H9 (cell line): ENCODE data around the gene CFAP73. TPM values are rescaled to one million over a fixed set of nuclear protein-coding genes. Genes with fewer than 3 reads are reported as not detected.
A peak's percentile ranks its signal among the peaks of the same experiment; 100 is the strongest.

Experiments
- DNase-seq: peaks from one replicate; pipeline ENCODE4 v3.0.0-alpha.2; 2017
- H2AFZ ChIP-seq: one replicate; pipeline ENCODE4 v1.6.1; 2013; ENCODE audit warnings: mild to moderate bottlenecking, low read length, control low read depth, moderate library complexity
- H2AK5ac ChIP-seq: 2 replicates; pipeline ENCODE4 v1.6.1; 2013; ENCODE audit warnings: low read length, control low read depth, mixed read lengths; ENCODE audit not compliant: insufficient read length
- H2BK120ac ChIP-seq: one replicate; pipeline ENCODE4 v1.6.1; 2013; ENCODE audit warnings: low read depth, mild to moderate bottlenecking, low read length, control low read depth, inconsistent platforms; ENCODE audit not compliant: poor library complexity, severe bottlenecking
- H2BK12ac ChIP-seq: 2 replicates; pipeline ENCODE4 v1.6.1; 2013; ENCODE audit warnings: low read length, control low read depth, mixed read lengths, low read depth; ENCODE audit not compliant: insufficient read length
- H2BK15ac ChIP-seq: 2 replicates; pipeline ENCODE4 v1.6.1; 2013; ENCODE audit warnings: low read depth, low read length, control low read depth
- H2BK20ac ChIP-seq: one replicate; pipeline ENCODE4 v1.6.1; 2013; ENCODE audit warnings: low read depth, mild to moderate bottlenecking, low read length, control low read depth, inconsistent platforms; ENCODE audit not compliant: poor library complexity, severe bottlenecking
- H2BK5ac ChIP-seq: 2 replicates; pipeline ENCODE4 v1.6.1; 2013; ENCODE audit warnings: low read length, control low read depth, mixed read lengths; ENCODE audit not compliant: insufficient read length
- H3K14ac ChIP-seq: 2 replicates; pipeline ENCODE4 v1.6.1; 2013; ENCODE audit warnings: low read length, control low read depth; ENCODE audit not compliant: insufficient read depth
- H3K18ac ChIP-seq: 2 replicates; pipeline ENCODE4 v1.6.1; 2013; ENCODE audit warnings: low read depth, mild to moderate bottlenecking, mixed read lengths, low read length, control low read depth; ENCODE audit not compliant: insufficient read length
- H3K23ac ChIP-seq: 2 replicates; pipeline ENCODE4 v1.6.1; 2013; ENCODE audit warnings: low read length, control low read depth, mixed read lengths, low read depth; ENCODE audit not compliant: insufficient read length
- H3K23me2 ChIP-seq: 2 replicates; pipeline ENCODE4 v1.6.1; 2013; ENCODE audit warnings: low read depth, mild to moderate bottlenecking, mixed read lengths, low read length, control low read depth; ENCODE audit not compliant: insufficient read length, poor library complexity, severe bottlenecking
- H3K27ac ChIP-seq: 2 replicates; pipeline ENCODE4 v1.5.1; 2013; ENCODE audit warnings: low read length, control low read depth, mixed read lengths, low read depth; ENCODE audit not compliant: insufficient read length
- H3K27me3 ChIP-seq: 2 replicates; pipeline ENCODE4 v1.6.1; 2013; ENCODE audit warnings: low read length, control low read depth, inconsistent platforms; ENCODE audit not compliant: insufficient read depth
- H3K4ac ChIP-seq: 2 replicates; pipeline ENCODE4 v1.6.1; 2013; ENCODE audit warnings: low read depth, mild to moderate bottlenecking, control low read depth, inconsistent platforms, low read length, moderate library complexity
- H3K4me1 ChIP-seq: 2 replicates; pipeline ENCODE4 v1.6.1; 2013; ENCODE audit warnings: low read length, control low read depth, inconsistent platforms; ENCODE audit not compliant: insufficient read depth
- H3K4me2 ChIP-seq: 2 replicates; pipeline ENCODE4 v1.6.1; 2013; ENCODE audit warnings: low read length, control low read depth, mixed read lengths; ENCODE audit not compliant: insufficient read length, insufficient read depth
- H3K56ac ChIP-seq: 2 replicates; pipeline ENCODE4 v1.6.1; 2013; ENCODE audit warnings: low read depth, mild to moderate bottlenecking, mixed read lengths, low read length, control low read depth; ENCODE audit not compliant: insufficient read length
- H3K79me1 ChIP-seq: 2 replicates; pipeline ENCODE4 v1.6.1; 2013; ENCODE audit warnings: low read depth, mild to moderate bottlenecking, moderate library complexity, low read length, control low read depth, inconsistent platforms; ENCODE audit not compliant: insufficient read depth, poor library complexity, severe bottlenecking
- H3K79me2 ChIP-seq: 2 replicates; pipeline ENCODE4 v1.6.1; 2013; ENCODE audit warnings: low read length, control low read depth, inconsistent platforms; ENCODE audit not compliant: insufficient read depth
- H3K9ac ChIP-seq: 2 replicates; pipeline ENCODE4 v1.6.1; 2013; ENCODE audit warnings: low read length, control low read depth, mixed read lengths; ENCODE audit not compliant: insufficient read length; ENCODE audit errors: extremely low read depth
- H3K9me3 ChIP-seq: one replicate; pipeline ENCODE4 v1.6.1; 2013; ENCODE audit warnings: low read depth, low read length, inconsistent platforms; ENCODE audit not compliant: control insufficient read depth
- H3T11ph ChIP-seq: one replicate; pipeline ENCODE4 v1.6.1; 2013; ENCODE audit warnings: mild to moderate bottlenecking, low read length, control low read depth, inconsistent platforms
- H4K20me1 ChIP-seq: one replicate; pipeline ENCODE4 v1.6.1; 2013; ENCODE audit not compliant: control insufficient read depth, insufficient read length, insufficient read depth
- H4K5ac ChIP-seq: 2 replicates; pipeline ENCODE4 v1.6.1; 2013; ENCODE audit warnings: low read depth, mild to moderate bottlenecking, mixed read lengths, low read length, control low read depth; ENCODE audit not compliant: insufficient read length
- H4K8ac ChIP-seq: replicated peaks from 2 replicates; pipeline ENCODE4 v1.6.1; 2013; ENCODE audit warnings: low read length, control low read depth, mixed read lengths, low read depth; ENCODE audit not compliant: insufficient read length
- H4K91ac ChIP-seq: 2 replicates; pipeline ENCODE4 v1.6.1; 2013; ENCODE audit warnings: low read depth, mild to moderate bottlenecking, moderate library complexity, mixed read lengths, low read length, control low read depth; ENCODE audit not compliant: insufficient read length
- H3K27ac Mint-ChIP-seq, 3 experiments: 2 replicates in 2 of 3; 3 replicates in 1 of 3; pipeline ENCODE4 v1.8.0; 2020 to 2021; ENCODE audit warnings: mixed read lengths in 3 of 3, mild to moderate bottlenecking in 1 of 3, moderate library complexity in 1 of 3
- H3K27me3 Mint-ChIP-seq: 2 replicates; pipeline ENCODE4 v1.8.0; 2021; ENCODE audit warnings: low read depth, mild to moderate bottlenecking, moderate library complexity, mixed read lengths
- H3K36me3 Mint-ChIP-seq, 3 experiments: 2 replicates in 2 of 3; 3 replicates in 1 of 3; pipeline ENCODE4 v1.8.0; 2020 to 2021; ENCODE audit warnings: low read depth in 3 of 3, mixed read lengths in 3 of 3; ENCODE audit not compliant: insufficient read depth in 1 of 3
- H3K4me1 Mint-ChIP-seq, 2 experiments: 2 replicates each; pipeline ENCODE4 v1.8.0; 2020; ENCODE audit warnings: mixed read lengths in 2 of 2
- H3K4me3 Mint-ChIP-seq, 2 experiments: 2 replicates in 1 of 2; 3 replicates in 1 of 2; pipeline ENCODE4 v1.8.0; 2020 to 2021; ENCODE audit warnings: mild to moderate bottlenecking in 2 of 2, mixed read lengths in 2 of 2, moderate library complexity in 1 of 2
- H3K9me3 Mint-ChIP-seq, 2 experiments: 2 replicates in 1 of 2; 3 replicates in 1 of 2; pipeline ENCODE4 v1.8.0; 2020; ENCODE audit warnings: mild to moderate bottlenecking in 2 of 2, mixed read lengths in 2 of 2, moderate library complexity in 1 of 2
- WGBS: extraction: QIAGEN DNeasy Blood & Tissue Kit; methylation state at CpG from one replicate; pipeline ENCODE4 v1.1.7; 2013; ENCODE audit warnings: missing lambda C conversion rate, low lambda C conversion rate, mixed read lengths; ENCODE audit not compliant: insufficient read length; ENCODE audit errors: extremely low coverage; 5-methylcytosine and 5-hydroxymethylcytosine counted together
- total RNA-seq: library from RNA; stranded (reverse); gene quantifications from 2 replicates; pipeline ENCODE4 v1.2.1, GENCODE V29; 2021
- TF ChIP-seq, protein P1 (sequence below): fragments of 200-600 bp; sonication (generic); conservative IDR thresholded peaks from 3 replicates; pipeline ENCODE4 v1.8.0; 2021; ENCODE audit warnings: antibody characterized with exemption, mild to moderate bottlenecking

Gene CFAP73
- total RNA-seq, 1 experiment from 2014 or later, result not detected

DNA sequence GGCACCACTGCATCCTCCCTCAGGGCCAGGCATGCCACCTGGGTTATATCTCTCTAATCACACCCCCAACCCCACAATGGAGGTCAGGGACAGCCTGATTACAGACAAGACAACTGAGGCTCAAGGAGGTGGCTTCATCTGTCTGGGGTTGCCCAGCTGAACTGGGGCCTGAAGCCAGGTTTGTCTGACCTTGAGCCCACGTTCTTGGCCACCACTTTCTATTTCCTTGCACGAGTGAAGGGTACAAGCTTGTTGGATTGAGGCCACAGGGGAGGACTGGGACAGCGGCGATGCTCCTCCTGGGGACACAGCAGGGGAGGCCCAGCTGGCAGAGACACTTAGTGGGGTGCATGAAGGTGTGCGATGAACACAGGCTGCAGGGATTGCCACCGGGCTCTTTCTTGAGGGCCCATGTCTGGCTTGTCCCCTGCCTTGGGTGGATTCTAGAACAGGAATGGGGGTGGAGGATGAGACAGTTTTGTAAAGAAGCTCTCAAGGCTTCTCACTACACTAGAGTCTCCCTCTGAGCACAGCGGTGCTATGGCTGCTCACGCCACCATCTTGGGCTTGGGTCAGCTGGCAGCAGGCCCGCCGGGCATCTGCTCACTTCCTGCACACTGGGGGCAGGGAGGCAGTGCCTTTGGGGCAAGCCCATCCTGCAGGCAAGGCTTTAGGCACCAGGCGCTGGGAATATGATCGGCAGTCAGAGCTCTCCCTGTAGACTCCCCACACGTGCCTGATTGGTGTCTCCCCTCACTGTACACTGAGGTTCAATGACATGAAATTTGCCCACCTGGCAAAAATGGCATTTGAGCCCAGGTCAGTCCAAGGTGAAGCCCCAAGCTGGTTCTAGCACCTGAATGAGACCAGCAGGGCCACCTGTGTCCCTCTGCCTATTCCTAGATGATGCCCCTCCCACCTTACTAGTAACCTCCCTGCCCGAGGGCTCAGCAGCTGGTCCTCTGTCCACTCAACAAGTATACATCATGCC is 52.0 kb downstream of the CFAP73 start:
- H4K5ac ChIP-seq, result no peak overlapping the region
- no peak overlapping the region for H3K56ac ChIP-seq
- H3K4ac ChIP-seq, result no peak overlapping the region
- H4K8ac ChIP-seq, result no peak overlapping the region
- no peaks in the 10 kb centered on the region for H3K9me3 ChIP-seq
- no peak overlapping the region for H3K4me2 ChIP-seq
- H3K27ac ChIP-seq, result no peak overlapping the region
- no peaks in the 10 kb centered on the region for H3K79me1 ChIP-seq
- Mint-ChIP-seq H3K9me3 (peaks cover 0 to 4% of the 10 kb centered on the region in 2 experiments; a peak in 1 of 5 replicates), H3K4me3 (no peak overlapping the region), H3K4me1 (peaks cover 3 to 5% of the 10 kb centered on the region in 2 experiments; a peak in 2 of 4 replicates), H3K27me3 (no peaks in the 10 kb centered on the region), H3K36me3 (peaks cover 0 to 4% (median 4%) of the 10 kb centered on the region in 3 experiments; a peak in 6 of 7 replicates), H3K27ac (peak overlapping the region in 1 of 3 experiments; percentile 59; a peak in 1 of 7 replicates)
- H3K27me3 ChIP-seq, result no peaks in the 10 kb centered on the region
- no peak overlapping the region for H2BK15ac ChIP-seq
- H2AK5ac ChIP-seq, result no peak overlapping the region
- H2BK12ac ChIP-seq, result no peak overlapping the region
- no peak overlapping the region for H2AFZ ChIP-seq
- no peak overlapping the region for H2BK120ac ChIP-seq
- H2BK20ac ChIP-seq, result no peak overlapping the region
- no peak for DNase-seq
- H3K23ac ChIP-seq, result no peak overlapping the region
- no peak overlapping the region for H3K18ac ChIP-seq
- no peaks in the 10 kb centered on the region for H3K79me2 ChIP-seq
- WGBS, result no CpG with 5 or more reads among the region's 14 CpGs
- TF ChIP-seq, protein P1, sequence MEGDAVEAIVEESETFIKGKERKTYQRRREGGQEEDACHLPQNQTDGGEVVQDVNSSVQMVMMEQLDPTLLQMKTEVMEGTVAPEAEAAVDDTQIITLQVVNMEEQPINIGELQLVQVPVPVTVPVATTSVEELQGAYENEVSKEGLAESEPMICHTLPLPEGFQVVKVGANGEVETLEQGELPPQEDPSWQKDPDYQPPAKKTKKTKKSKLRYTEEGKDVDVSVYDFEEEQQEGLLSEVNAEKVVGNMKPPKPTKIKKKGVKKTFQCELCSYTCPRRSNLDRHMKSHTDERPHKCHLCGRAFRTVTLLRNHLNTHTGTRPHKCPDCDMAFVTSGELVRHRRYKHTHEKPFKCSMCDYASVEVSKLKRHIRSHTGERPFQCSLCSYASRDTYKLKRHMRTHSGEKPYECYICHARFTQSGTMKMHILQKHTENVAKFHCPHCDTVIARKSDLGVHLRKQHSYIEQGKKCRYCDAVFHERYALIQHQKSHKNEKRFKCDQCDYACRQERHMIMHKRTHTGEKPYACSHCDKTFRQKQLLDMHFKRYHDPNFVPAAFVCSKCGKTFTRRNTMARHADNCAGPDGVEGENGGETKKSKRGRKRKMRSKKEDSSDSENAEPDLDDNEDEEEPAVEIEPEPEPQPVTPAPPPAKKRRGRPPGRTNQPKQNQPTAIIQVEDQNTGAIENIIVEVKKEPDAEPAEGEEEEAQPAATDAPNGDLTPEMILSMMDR, result no peak
- no peak overlapping the region for H3K14ac ChIP-seq
- no peak overlapping the region for H3T11ph ChIP-seq
- no peak overlapping the region for H4K91ac ChIP-seq
- H3K9ac ChIP-seq, result no peak overlapping the region
- H2BK5ac ChIP-seq, result no peak overlapping the region
- no peaks in the 10 kb centered on the region for H3K4me1 ChIP-seq
- H4K20me1 ChIP-seq, result no peaks in the 10 kb centered on the region
- no peaks in the 10 kb centered on the region for H3K23me2 ChIP-seq
